NB4 (cell line): Measurements from ENCODE around the gene DTNB.

Source experiments
- MYC ChIP-seq: IDR thresholded peaks from 2 replicates; pipeline ENCODE4 v1.6.1; 2011; ENCODE audit warnings: low read depth, low read length
- POLR2A ChIP-seq: IDR thresholded peaks from 2 replicates; pipeline ENCODE4 v1.6.1; 2011; ENCODE audit warnings: mild to moderate bottlenecking; ENCODE audit not compliant: insufficient read length; ENCODE audit errors: extremely low read depth
- TF ChIP-seq, protein P1 (sequence below): IDR thresholded peaks from one replicate; pipeline ENCODE4 v1.5.1; 2012; ENCODE audit warnings: low read depth, low read length
- TF ChIP-seq, protein P2 (sequence below): IDR thresholded peaks from 2 replicates; pipeline ENCODE4 v1.6.1; 2011; ENCODE audit warnings: low read depth, low read length

DNA sequence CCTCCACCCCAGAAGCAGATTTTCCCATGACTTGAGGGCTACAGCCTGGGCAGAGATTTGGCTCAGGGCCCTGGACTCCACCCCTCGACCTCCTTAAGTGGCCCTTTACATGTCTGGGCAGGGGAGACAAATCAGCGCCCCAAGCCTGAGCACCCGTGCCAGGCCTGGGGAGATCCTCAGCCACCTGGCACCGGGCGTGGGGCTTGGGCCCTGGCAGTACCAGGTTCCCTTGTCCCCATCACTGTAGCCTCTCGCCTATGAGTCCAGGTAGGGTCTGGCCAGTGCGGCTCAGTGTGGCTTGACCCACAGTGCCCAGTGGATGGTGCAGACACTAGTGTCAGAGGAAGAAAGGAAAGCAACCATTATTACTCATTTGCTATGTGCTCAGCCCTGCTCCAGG lies 309.6 kb downstream of the DTNB start:
- TF ChIP-seq, protein P1, sequence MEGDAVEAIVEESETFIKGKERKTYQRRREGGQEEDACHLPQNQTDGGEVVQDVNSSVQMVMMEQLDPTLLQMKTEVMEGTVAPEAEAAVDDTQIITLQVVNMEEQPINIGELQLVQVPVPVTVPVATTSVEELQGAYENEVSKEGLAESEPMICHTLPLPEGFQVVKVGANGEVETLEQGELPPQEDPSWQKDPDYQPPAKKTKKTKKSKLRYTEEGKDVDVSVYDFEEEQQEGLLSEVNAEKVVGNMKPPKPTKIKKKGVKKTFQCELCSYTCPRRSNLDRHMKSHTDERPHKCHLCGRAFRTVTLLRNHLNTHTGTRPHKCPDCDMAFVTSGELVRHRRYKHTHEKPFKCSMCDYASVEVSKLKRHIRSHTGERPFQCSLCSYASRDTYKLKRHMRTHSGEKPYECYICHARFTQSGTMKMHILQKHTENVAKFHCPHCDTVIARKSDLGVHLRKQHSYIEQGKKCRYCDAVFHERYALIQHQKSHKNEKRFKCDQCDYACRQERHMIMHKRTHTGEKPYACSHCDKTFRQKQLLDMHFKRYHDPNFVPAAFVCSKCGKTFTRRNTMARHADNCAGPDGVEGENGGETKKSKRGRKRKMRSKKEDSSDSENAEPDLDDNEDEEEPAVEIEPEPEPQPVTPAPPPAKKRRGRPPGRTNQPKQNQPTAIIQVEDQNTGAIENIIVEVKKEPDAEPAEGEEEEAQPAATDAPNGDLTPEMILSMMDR: no peak
- TF ChIP-seq, protein P2, sequence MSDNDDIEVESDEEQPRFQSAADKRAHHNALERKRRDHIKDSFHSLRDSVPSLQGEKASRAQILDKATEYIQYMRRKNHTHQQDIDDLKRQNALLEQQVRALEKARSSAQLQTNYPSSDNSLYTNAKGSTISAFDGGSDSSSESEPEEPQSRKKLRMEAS: no peak
- TF ChIP-seq POLR2A (no peak), MYC (no peak)
